A172 (cell line): ENCODE results near the gene RPS6KL1. TPM values are rescaled to one million over a fixed set of nuclear protein-coding genes. Genes with fewer than 3 reads are reported as not detected.

Source experiments
- DNase-seq: peaks from one replicate; pipeline ENCODE4 v3.0.0-alpha.2; 2015; ENCODE audit warnings: low spot score
- total RNA-seq: library from RNA; depleted of rRNA; stranded (reverse); fragments of >200 nt; shearing (Covaris generic); gene quantifications from 2 replicates; pipeline ENCODE4 v1.2.3, GENCODE V29; 2014; rRNA removed

RPS6KL1 gene, protein sequence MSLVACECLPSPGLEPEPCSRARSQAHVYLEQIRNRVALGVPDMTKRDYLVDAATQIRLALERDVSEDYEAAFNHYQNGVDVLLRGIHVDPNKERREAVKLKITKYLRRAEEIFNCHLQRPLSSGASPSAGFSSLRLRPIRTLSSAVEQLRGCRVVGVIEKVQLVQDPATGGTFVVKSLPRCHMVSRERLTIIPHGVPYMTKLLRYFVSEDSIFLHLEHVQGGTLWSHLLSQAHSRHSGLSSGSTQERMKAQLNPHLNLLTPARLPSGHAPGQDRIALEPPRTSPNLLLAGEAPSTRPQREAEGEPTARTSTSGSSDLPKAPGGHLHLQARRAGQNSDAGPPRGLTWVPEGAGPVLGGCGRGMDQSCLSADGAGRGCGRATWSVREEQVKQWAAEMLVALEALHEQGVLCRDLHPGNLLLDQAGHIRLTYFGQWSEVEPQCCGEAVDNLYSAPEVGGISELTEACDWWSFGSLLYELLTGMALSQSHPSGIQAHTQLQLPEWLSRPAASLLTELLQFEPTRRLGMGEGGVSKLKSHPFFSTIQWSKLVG
- total RNA-seq, result not detected in 2 replicates

DNA sequence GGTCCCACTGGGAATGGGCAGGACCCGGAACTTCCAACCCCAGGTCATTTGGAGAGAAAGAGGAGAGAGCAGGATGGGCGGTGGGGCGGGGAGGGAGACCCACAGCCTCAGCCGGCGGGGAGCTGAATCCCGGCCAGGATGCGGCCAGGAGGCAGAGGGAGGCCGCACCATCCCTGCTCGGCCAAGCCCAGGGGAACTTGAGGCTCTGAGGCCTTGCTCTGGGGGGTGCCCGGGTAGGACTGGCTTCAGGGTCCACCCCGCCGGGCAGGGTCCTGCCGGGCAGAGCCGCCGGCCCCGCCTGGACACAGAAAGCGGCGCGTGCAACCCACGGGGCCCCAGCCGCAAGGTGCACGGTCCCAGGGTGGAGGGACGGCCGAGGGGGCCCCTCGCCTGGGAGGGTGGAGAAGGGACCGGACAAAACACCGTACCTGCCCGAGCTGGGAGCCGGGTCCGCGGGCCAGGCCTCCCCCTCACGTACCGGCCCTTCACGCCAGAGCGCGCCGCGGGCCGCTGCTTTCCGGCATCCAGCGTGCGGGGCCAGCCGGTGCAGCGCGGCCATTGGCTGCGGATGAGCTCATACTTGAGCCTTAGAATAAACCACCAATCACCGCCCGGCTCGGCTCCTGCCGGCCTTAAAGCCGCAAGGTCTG lies at the start of gene RPS6KL1:
TSS of gene RPS6KL1 (minus strand) at position 509 of the 650 bp plus-strand sequence. CDS start 1,719 bp downstream, outside the sequence.
- DNase-seq, result no peak

DNA sequence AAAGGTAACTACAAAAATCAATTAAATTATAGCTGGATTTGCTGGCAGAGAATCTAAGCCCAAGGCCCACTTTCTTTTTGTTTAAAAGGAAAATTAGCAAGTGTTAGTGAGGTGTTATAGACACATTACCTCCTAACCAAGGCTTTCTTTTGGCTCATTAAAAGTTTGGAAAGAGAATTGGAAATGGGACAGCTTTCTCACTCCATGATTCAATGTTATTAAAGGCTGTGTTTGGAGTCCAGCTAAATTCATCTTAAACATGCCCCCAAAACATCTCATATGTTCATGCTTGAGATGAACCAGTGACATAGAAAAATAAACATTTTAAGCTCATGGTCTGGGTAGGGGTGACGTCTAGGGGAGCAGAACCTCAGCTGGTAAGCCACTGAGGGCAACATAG lies 45.8 kb upstream of the RPS6KL1 start:
- no peak for DNase-seq

DNA sequence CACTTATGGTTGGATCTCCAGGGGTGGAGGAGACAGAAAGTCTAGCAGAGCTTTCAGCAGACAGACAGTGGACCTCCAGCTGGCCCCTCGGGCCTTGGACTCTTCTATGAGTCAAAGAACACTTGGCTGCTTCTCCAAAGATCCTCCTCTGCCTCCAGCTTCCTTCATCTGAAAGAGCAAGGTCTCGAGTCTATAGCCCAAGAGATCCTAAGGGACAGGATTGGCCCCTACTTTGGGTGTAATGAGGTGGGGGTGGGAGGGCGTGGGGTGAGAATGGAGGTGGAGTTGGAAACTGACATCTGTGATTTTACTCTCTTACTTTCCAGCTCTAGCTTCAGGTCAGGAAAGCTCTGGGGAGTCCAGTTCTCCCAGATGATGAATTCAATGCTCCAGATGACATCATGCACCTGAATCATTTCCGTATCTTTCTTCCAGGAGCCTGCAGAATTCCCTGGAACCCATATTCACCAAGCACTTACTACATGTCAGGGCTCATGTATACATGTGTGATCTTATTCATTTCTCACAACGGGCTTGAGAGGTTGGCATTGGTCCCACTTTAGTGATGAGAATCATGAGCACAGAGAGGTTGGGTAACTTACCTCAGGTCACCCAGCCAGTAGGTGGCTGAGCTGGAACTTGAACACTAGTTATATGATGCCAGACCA lies 42.6 kb upstream of the RPS6KL1 start:
- DNase-seq, result peak; percentile 56

DNA sequence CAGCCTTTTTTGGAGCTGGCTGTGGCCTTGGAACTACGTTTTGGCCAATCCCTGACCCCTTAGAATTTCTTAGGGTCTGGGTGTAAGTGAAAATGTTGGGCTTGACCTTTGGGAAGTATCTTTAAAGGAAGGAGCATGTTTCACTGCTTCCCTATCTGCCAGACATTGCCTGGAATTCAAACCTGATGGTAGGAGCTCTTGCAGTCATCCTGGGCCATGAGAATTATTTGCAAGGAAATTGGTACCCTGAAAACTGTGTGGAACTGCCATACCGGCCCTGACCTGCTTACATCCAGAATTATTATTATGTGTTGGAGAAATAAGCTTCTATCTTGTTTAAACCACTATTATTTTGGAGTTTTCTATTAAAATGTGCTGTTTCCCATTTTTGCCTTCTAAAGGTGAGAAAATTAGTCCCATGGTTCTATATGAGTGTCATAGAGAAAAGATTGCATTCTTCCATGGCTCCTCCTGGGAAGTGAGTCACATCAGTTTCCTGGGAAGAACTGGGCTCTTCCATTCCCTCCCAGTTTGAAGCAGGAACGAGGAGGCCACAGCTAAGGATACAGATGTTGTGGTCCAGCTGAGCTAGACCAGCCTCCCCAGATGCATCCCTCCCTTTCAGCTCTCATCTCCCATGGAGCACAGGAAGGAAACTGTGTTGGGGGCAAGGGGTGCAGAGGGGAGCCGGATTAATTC lies 41.9 kb upstream of the RPS6KL1 start:
- peak; percentile 63 for DNase-seq

DNA sequence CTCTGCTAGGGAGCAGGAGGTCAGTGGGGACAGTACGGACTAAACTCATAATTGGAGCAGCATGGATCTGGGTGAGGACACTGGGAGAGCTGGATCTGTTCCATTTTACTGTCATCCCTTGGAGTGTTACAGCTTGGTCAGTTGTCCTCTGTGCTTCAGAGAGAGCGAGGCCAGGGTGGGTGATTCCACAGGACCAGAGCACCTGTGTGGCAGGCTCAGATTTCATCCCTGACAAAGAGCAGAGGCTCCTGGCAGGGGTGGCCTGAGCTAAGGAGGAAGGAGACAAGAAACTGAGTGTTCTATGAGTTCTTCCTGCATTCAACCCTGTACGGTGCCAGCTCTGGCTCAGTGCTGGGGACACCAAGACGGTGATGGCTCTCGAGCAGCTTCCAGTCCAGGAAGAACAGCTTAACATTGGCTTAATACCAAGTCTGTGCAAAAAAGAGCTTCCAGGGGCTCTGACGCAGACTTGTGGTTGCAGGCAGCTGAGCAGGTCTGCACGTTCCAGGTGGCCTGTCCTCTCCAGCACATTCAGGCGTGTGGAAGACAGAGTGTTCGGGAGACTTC lies 40.7 kb upstream of the RPS6KL1 start:
- no peak for DNase-seq

DNA sequence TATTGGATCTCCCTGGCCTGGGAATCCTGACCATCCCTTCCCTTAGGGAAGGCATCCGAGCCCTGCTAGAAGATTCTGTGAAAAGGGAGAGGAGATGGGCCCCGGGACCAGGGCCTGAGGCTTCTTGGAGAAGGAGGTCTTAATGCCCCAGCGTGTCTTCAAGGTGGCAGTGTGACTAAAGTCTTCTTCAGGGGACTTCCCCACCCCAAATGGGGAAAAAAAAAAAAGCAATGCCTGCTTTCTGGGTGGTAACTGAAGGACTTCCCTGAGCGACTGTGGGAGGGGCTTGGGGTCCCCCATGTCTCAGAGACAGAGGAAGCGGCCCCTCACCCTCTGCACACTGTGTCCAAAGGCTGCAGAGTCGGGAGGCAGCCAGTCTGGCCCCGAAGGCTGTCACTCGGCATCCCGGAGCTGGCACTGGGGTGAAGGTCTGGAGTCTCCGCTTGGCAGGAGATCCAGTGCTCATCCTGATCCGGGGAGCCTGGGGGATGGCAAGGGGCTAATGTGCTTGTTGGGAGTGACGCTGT lies 40.2 kb upstream of the RPS6KL1 start:
- DNase-seq, result no peak

DNA sequence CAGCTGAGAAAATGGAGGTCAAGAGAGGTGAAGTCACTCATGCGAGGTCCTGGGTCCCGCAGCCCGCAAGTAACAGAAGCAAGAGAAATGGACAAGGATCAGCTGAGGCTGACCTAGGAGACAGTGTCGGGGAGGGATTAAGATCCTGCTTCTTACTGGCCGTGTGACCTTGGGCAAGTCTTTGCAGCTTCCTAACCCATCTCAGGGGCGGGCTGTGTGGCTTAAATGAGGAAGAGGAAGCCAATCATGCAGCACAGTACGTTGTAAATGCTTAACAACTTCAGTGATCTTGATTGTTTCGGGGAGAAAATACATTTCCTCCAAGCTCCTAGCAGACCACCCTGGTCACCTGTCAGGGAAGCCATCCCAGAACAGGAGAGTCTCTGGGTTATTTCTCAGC lies 39.4 kb upstream of the RPS6KL1 start:
- no peak for DNase-seq

DNA sequence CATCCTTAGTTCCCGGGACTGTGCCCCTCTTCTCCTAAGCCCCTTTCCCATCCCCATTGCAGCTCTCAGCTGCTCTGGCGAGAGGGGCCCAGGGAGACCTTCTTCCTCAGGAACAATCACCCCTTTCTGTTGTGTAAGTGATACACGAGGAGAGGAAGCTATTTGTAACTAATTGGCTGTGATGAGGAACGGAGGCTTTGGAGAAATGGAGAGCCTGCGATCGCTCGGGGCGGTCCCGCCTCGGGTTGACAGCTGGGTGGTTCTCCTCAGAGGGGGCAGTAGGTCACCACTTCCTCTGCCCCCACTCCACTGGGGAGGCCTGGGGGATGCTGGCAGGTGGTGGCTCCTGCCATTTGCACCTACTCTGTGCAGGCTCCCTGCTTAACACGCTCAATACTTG lies 39.0 kb upstream of the RPS6KL1 start:
- DNase-seq, result no peak

DNA sequence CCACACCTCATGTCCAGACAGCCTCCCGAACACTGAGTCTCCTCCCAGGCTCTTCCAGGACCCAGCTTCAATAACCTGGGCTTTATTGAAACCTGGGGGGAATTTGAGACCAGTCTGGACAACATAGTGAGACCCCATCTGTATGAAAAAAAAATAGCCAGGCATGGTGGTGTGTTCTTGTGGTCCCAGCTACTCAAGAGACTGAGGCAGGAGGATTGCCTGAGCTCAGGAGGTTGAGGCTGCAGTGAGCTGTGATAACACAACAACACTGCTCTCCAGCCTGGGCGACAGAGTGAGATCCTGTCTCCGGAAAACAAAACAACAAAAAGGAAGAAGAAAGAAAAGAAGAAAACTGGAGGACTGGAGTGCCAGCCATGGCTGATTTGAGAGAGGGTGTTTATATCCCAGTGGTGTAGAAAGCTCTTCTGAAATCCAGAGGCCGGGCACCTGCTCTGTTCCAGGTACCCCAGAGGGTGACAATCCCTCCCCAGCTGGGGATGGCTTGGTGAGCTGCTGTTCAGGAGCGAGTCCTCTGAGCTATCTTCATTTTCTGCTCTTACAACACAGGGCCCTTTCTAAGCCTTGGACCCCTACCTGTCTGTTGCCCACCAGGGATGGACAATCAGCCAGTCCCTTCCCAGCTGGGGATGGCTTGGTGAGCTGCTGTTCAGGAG lies 38.3 kb upstream of the RPS6KL1 start:
- DNase-seq, result no peak

DNA sequence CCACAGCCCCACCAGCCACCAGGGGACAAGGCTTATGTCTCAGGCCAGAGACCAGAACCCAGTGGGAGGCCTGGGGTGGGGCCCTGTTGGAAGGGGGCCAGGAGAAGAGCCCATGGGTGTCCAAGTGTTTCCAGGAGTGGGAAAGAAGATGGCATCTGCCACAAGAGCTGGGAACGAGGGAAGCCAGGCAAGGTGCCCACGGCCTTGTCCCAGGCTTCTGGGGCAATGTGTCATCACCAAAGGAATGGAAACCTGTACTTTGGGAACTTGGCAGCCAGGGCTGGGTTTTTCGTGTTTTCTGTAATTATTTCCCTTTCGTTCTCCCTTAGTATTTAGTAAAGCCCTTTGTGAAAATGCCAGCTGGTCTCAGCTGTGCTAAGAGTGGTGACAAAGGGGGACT lies 37.7 kb upstream of the RPS6KL1 start:
- DNase-seq, result no peak

DNA sequence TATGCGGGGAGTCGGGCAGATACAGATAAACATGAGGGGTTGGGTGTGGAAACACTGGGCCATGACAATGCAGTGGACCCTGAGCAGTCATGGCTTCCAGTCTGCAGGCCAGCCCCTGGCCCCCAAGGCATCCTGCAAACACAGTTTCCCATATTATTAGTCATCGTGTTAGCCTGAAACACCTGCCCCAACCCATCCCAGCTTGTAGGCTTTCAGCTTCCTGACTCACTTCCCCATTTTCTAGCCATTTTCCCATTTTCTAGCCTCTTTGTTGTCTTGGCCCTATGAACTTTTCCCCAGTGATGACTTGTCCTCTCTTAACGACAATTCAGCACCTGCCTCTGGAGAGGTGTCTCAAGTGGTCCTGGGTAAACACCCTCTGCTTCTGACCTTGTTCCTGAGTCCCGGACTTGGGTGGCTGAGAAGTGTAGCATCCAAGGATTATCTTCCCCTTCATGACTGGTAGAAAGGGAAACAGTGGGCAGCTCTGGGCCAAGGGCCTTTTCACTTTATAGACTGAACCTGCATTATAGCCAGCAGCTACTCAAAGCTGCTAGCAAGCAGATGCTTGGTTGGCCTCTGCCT lies 36.6 kb upstream of the RPS6KL1 start:
- DNase-seq, result no peak

DNA sequence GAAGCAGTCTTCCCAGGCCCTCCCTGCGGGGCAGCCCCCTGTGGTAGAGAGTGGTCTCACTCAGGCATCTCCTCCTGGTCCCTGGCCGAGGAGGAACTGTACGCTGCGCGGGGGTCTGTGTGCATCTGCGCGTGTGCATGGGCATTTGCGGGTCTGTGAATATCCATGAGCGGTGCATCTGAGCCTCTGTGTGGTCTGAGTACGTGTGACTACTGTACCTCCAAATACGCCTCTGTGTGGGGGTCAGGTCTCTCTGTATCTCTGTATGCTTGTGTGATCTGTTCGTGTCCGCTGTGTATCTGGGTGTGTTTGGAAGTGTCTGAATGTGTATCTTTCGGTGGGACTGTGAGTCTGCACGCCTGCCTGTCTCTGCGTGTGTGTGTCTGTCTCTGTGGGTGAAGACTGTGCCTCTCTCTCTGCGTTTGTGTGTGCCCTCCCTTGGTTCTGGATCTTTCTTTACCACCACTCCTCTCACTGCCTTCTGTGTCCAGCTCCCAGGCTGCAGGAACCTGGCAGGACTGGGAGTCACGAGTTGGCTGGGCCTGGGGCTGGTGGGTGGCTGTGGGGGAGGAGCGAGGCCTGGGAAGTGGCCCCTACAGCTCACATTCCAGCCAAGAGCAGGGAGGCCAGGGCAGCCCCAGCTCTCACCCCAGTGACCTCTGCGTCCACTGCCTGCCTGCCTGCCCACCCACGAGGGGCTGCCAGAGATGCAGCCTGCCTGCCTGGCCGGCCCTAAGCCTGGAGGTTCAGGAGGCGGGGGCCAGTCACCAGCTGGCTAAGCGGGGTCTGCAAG lies 33.4 kb upstream of the RPS6KL1 start:
- DNase-seq, result no peak

DNA sequence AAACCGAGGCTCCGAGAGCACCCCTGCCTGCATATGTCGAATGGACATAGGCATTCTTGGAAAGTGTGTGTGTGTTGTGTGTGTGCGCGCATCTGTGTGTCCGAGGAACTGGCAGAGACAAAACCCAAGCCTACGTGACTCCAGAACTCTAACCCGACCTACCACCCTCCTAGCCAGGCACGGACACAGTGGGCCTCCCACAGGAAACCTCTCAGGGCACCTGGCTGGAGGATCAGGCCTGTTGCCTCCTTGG lies 32.9 kb upstream of the RPS6KL1 start:
- no peak for DNase-seq

DNA sequence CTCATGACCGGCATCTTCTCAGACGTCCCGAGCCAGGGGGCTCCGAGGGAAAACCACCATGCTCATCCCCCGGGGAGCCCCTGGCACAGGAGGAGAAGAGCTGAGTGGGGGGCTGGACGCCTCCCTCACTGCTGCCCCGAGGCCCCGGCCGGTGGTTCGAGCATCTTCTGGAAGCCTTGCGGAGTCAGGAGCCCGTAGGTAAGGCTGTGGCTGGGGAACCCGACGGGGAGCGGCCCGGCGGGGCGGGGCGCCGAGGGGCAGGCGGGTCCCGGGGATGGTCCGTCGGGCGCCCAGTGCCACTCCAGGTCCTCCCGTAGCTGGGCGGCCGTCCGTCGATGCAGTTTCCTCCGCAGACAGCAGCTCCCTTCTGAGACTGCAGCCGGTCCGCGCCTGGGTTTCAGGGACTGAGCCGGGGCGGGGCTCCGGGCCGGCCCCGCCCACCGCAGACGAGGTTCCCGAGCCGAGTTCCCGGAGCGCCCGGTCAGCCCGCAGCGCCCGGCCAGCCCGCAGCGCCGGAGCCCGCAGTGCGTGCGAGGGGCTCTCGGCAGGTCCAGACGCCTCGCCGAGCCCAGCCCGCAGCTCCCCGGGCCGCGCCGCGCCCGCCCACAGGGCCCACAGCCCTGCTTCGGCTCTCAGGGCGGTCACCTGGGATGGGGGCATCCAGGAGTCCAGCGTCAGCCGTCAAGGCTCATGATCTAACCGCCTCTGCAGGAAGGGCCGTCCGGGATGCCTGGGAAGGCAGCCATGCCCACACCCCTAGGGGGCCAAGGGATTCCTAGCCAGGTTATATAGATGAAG lies 32.4 kb upstream of the RPS6KL1 start, which contains the start of gene PGF:
TSS of gene PGF (minus strand) at position 369 of the 798 bp plus-strand sequence. CDS start at position 14, 355 bp downstream.
- DNase-seq, result no peak

DNA sequence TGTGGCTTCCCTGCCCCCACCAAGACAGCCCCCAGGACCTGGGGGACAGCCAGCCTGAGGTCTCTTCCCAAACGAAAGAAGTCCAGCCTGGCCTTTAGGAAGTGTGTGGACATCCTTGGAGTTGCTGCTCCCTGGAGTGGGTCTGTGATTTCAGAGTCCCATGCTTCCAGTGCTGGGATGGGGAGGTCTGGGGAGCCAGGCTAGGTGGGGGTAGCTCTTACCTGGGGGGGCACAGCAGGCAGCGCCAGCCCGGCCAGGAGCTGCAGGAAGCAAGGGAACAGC lies 31.8 kb upstream of the RPS6KL1 start:
- DNase-seq, result no peak

DNA sequence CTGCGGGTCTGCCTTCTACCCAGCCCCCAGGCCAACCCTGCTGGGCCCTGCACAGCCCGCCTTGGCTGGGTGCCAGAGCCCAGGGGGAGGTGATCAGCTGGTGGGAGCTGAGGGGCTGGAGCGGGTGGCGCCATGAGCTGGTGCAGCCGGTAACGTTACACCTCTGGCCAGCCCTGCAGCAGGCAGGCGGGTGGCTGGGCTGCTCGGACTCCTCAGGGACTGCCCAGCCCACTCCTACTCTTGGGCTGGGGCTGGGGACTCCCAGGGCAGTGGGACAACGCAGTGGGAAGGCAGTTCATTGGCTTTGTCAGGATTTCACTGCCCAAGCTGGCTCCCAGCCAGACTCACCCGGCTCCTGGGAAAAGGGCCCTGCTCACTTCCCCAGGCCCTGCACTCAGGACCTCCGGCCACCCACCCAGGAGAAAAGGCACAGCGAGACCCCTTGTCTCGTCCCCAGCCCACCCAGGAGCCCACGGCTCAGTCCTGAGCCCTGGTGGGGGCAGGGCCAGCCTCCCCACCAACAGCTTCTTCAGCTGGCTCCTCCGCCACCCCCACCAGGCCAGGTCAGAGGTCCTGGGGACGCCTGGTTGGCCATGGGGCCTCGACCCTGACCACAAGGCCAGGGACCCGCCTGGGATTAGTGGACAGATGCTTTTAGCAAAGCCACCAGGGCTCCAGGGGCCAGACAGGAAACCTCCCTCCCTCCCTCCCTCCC lies 31.3 kb upstream of the RPS6KL1 start:
- DNase-seq, result no peak

DNA sequence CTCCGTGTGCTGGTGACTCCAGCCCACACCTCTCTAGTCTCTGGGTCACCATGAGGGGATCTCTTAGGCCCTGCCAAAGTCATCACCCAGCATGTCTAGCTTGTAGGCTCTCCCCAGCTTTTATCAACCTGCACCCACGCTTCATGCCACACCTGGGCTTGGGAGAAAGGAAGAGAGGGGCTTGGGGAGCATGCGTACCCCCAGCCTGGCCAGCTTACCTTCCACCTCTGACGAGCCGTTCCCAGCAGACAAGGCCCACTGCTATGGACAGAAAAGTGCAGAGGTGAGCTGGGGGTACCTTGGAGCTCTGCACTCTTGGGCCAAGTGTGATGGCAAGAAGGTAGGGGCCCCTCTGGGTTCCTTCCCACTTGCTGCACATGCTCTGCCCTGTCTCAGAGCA lies 30.6 kb upstream of the RPS6KL1 start:
- no peak for DNase-seq
